Panc1 (cell line): ENCODE measurements around the gene SLC25A34. TPM values are rescaled to one million over a fixed set of nuclear protein-coding genes. Genes with fewer than 3 reads are reported as not detected.

ENCODE experiments used
- ATAC-seq: fragments of 200-7000 bp; cut with Tn5 transposase; 2 replicates; pipeline ENCODE4 v1.9.1; 2020; ENCODE audit warnings: mild to moderate bottlenecking, moderate library complexity
- BruUV-seq: library from RNA; stranded (reverse); fragments of 400-500 nt; replicated peaks from 2 replicates; lab custom pipeline; 2021; lab: Mats Ljungman, UMichigan
- CTCF ChIA-PET: fragments of 300-600 bp; sonication (Branson Sonifier 250); formaldehyde crosslinking; loops from one replicate; lab custom pipeline; 2022; ENCODE audit warnings: antibody characterized with exemption; lab: Charles Lee
- POLR2A ChIA-PET: fragments of 300-600 bp; sonication (Branson Sonifier 250); formaldehyde crosslinking; loops from one replicate; lab custom pipeline; 2022; ENCODE audit warnings: antibody characterized with exemption; lab: Charles Lee
- DNase-seq: peaks from one replicate; pipeline ENCODE4 v3.0.0-alpha.2; 2010; ENCODE audit warnings: low read depth, low spot score
- H3K27ac ChIP-seq: 2 replicates; pipeline ENCODE4 v1.5.1; 2011; ENCODE audit warnings: mild to moderate bottlenecking, low read length, inconsistent platforms
- H3K27me3 ChIP-seq: fragments of 200-500 bp; sonication (Bioruptor generic); 2 replicates; pipeline ENCODE4 v1.6.0; 2014; ENCODE audit warnings: low read length, inconsistent platforms; ENCODE audit not compliant: control insufficient read depth, insufficient read depth
- H3K36me3 ChIP-seq: fragments of 200-500 bp; sonication (Bioruptor generic); 2 replicates; pipeline ENCODE4 v1.5.1; 2014; ENCODE audit warnings: inconsistent platforms, mild to moderate bottlenecking, low read length, moderate library complexity; ENCODE audit not compliant: control insufficient read depth, insufficient read depth
- H3K4me1 ChIP-seq: 2 replicates; pipeline ENCODE4 v1.5.1; 2011; ENCODE audit warnings: inconsistent platforms, mild to moderate bottlenecking, low read length, moderate library complexity; ENCODE audit not compliant: control insufficient read depth, insufficient read depth
- H3K4me3 ChIP-seq, 2 experiments: 2 replicates each; pipeline ENCODE4 v1.5.1; 2011 to 2012; ENCODE audit warnings: low read depth in 2 of 2, low read length in 2 of 2, mild to moderate bottlenecking in 2 of 2, inconsistent platforms in 1 of 2, moderate library complexity in 1 of 2
- H3K9me3 ChIP-seq: fragments of 200-500 bp; sonication (Bioruptor generic); 2 replicates; pipeline ENCODE4 v1.5.1; 2014; ENCODE audit warnings: low read depth, mild to moderate bottlenecking, inconsistent platforms, low read length, moderate library complexity; ENCODE audit not compliant: control insufficient read depth, insufficient read depth
- POLR2AphosphoS5 ChIP-seq: IDR thresholded peaks from 2 replicates; pipeline ENCODE4 v1.6.1; 2012; ENCODE audit warnings: mild to moderate bottlenecking, low read depth, low read length, moderate library complexity
- SIN3A ChIP-seq: IDR thresholded peaks from 2 replicates; pipeline ENCODE4 v1.6.1; 2012; ENCODE audit warnings: low read depth, mild to moderate bottlenecking, low read length, moderate library complexity, borderline replicate concordance; ENCODE audit not compliant: insufficient read depth
- TCF7L2 ChIP-seq: IDR thresholded peaks from 2 replicates; pipeline ENCODE4 v1.6.1; 2011; ENCODE audit warnings: mild to moderate bottlenecking, low read depth, low read length, inconsistent platforms
- in situ Hi-C: cut with HindIII; loops from 2 replicates; pipeline ENCODE4 v1.10.0; 2016; ENCODE audit warnings: low sequenced_read_pairs, low pct_unique_long_range_greater_than_20kb
- intact Hi-C: fragments of 100-400 bp; cut with micrococcal nuclease; formaldehyde crosslinking; loops from one replicate; pipeline ENCODE4 v1.10.0; 2022; ENCODE audit not compliant: unreplicated experiment
- total RNA-seq: library from RNA; stranded (reverse); gene quantifications from one replicate; pipeline ENCODE4 v1.2.1, GENCODE V29; 2021; ENCODE audit not compliant: unreplicated experiment
- TF ChIP-seq, protein P1 (sequence below): fragments of 450-650 bp; IDR thresholded peaks from 2 replicates; pipeline ENCODE4 v1.5.1; 2017; ENCODE audit warnings: mild to moderate bottlenecking
- TF ChIP-seq, protein P2 (sequence below), 2 experiments: IDR thresholded peaks; 2 replicates each; pipeline ENCODE4 v1.6.1; 2011 to 2012; ENCODE audit warnings: low read depth in 2 of 2, control low read depth in 1 of 2, low read length in 1 of 2, mild to moderate bottlenecking in 1 of 2, moderate library complexity in 1 of 2; ENCODE audit not compliant: insufficient read depth in 1 of 2

SLC25A34 gene
- total RNA-seq, 1 experiment from 2014 or later, result 0.64 TPM

DNA sequence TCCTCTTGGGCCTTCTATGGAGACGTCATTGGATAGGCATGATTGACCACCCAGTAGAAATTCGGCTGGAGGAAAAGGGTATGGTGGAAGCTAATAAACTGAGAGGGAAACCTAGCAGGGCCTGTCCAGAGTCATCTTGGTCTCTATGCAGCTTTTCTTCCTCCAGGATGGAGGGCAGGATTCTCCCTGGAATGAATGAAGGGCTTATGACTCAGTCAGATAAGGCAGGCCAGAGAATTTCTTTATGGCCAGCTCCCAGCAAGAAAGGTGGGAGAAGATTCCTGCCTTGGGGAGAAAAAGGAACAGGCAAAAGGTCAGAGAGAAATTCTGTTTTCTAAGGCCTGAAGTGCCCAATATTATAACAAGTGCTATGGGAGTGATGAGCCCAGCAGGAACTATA lies 39.6 kb downstream of the SLC25A34 start:
- BruUV-seq, result no TSS peak
- in situ Hi-C loops (no loop called here), intact Hi-C loops (no loop called here)
- Histone ChIP-seq H3K36me3 (no peaks in the 10 kb centered on the region), H3K27ac (no peak overlapping the region), H3K4me1 (no peaks in the 10 kb centered on the region), H3K27me3 (no peaks in the 10 kb centered on the region), H3K4me3 (no peak overlapping the region), H3K9me3 (no peaks in the 10 kb centered on the region)
- TF ChIP-seq, protein P1, sequence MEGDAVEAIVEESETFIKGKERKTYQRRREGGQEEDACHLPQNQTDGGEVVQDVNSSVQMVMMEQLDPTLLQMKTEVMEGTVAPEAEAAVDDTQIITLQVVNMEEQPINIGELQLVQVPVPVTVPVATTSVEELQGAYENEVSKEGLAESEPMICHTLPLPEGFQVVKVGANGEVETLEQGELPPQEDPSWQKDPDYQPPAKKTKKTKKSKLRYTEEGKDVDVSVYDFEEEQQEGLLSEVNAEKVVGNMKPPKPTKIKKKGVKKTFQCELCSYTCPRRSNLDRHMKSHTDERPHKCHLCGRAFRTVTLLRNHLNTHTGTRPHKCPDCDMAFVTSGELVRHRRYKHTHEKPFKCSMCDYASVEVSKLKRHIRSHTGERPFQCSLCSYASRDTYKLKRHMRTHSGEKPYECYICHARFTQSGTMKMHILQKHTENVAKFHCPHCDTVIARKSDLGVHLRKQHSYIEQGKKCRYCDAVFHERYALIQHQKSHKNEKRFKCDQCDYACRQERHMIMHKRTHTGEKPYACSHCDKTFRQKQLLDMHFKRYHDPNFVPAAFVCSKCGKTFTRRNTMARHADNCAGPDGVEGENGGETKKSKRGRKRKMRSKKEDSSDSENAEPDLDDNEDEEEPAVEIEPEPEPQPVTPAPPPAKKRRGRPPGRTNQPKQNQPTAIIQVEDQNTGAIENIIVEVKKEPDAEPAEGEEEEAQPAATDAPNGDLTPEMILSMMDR, result no peak
- TF ChIP-seq TCF7L2 (no peak), POLR2AphosphoS5 (no peak), SIN3A (no peak)
- TF ChIP-seq, protein P2, sequence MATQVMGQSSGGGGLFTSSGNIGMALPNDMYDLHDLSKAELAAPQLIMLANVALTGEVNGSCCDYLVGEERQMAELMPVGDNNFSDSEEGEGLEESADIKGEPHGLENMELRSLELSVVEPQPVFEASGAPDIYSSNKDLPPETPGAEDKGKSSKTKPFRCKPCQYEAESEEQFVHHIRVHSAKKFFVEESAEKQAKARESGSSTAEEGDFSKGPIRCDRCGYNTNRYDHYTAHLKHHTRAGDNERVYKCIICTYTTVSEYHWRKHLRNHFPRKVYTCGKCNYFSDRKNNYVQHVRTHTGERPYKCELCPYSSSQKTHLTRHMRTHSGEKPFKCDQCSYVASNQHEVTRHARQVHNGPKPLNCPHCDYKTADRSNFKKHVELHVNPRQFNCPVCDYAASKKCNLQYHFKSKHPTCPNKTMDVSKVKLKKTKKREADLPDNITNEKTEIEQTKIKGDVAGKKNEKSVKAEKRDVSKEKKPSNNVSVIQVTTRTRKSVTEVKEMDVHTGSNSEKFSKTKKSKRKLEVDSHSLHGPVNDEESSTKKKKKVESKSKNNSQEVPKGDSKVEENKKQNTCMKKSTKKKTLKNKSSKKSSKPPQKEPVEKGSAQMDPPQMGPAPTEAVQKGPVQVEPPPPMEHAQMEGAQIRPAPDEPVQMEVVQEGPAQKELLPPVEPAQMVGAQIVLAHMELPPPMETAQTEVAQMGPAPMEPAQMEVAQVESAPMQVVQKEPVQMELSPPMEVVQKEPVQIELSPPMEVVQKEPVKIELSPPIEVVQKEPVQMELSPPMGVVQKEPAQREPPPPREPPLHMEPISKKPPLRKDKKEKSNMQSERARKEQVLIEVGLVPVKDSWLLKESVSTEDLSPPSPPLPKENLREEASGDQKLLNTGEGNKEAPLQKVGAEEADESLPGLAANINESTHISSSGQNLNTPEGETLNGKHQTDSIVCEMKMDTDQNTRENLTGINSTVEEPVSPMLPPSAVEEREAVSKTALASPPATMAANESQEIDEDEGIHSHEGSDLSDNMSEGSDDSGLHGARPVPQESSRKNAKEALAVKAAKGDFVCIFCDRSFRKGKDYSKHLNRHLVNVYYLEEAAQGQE (IDR thresholded peaks at IDR 0.05; ENCODE audit: insufficient read depth in 1 of 2, low read depth in 2 of 2, low read length in 1 of 2), result no peak
- DNase-seq (no peak), ATAC-seq (no peak)
- POLR2A ChIA-PET, result interaction anchor here (0.5 kb wide), 1 partner anchor 9 kb away, joined by 4 read pairs; no protein-coding TSS in a partner anchor
- CTCF ChIA-PET, result interaction anchor here (0.7 kb wide), 2 partner anchors 16 to 22 kb away, joined by 9 to 10 read pairs; no protein-coding TSS in a partner anchor

DNA sequence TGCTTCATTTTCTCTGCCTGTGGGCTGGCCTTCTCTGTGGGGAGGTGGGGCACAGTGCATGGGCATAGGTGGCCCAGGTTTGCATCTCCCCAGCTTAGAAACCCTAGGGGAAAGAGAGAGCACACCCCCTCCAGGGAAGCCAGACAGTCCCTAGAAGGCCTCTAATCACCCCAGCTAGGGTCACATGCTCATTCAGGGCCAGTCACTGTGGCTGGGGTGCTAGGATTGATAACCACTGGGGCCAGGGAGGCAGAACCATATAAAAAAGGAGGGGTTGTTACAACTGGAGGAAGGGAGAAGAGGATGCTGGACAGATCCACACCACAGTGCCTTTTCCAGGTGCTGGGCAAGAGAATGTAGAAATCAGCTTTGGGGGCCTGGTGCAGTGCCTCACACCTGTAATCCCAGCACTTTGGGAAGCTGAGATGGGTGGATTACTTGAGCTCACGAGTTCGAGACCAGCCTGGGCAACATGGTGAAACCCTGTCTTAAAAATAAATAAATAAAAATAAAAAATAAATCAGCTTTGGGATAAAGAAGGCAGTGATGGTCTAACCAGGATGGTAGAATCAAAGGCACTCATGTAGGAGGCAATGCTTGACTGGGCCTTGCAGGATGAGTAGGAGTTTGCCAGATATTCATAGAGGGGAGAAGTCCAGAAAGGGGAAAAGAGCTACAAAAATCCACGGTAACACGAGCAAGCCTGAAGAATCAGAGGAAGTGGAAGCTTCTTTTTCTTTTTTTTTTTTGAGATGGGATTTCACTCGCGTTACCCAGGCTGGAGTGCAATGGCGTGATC lies 42.0 kb downstream of the SLC25A34 start:
- POLR2A ChIA-PET, result interaction anchor here (0.6 kb wide), 1 partner anchor 96 kb away, joined by 4 read pairs; no protein-coding TSS in a partner anchor

DNA sequence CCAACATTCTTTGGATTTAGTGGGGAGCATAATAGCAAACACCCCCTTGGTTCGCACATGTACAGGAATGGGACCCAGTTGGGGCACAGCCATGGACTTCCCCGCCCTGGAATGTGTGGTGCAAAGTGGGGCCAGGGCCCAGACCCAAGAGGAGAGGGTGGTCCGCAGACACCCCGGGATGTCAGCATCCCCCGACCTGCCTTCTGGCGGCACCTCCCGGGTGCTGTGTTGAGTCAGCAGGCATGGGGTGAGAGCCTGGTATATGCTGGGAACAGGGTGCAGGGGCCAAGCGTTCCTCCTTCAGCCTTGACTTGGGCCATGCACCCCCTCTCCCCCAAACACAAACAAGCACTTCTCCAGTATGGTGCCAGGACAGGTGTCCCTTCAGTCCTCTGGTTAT lies 49.6 kb downstream of the SLC25A34 start:
- ChIA-PET CTCF (no interaction called here), POLR2A (no interaction called here)
- BruUV-seq, result no TSS peak
- no peak for ATAC-seq
- no peak for TF ChIP-seq TCF7L2
- TF ChIP-seq, protein P2 (IDR thresholded peaks at IDR 0.05; ENCODE audit: insufficient read depth in 1 of 2, low read depth in 2 of 2, low read length in 1 of 2), result no peak
- TF ChIP-seq SIN3A, result no peak
- TF ChIP-seq, protein P1, result no peak
- TF ChIP-seq POLR2AphosphoS5, result no peak
- Histone ChIP-seq H3K4me1 (no peaks in the 10 kb centered on the region), H3K27me3 (no peaks in the 10 kb centered on the region), H3K36me3 (no peaks in the 10 kb centered on the region), H3K4me3 (no peak overlapping the region), H3K9me3 (no peaks in the 10 kb centered on the region), H3K27ac (no peak overlapping the region)
- no peak for DNase-seq
- intact Hi-C loops (no loop called here), in situ Hi-C loops (no loop called here)

More for the DNA sequence above, 42.0 kb downstream of the SLC25A34 start:
- H3K27ac ChIP-seq, result no peak overlapping the region
- H3K4me1 ChIP-seq, result no peaks in the 10 kb centered on the region
- ATAC-seq (0 out of 2 replicates have a peak, but pooled peaks have one; percentile 20), DNase-seq (no peak)
- no peaks in the 10 kb centered on the region for H3K27me3 ChIP-seq
- intact Hi-C loops (no loop called here), in situ Hi-C loops (no loop called here)
- H3K36me3 ChIP-seq, result no peaks in the 10 kb centered on the region
- no peak for TF ChIP-seq POLR2AphosphoS5
- H3K4me3 ChIP-seq, result no peak overlapping the region
- BruUV-seq, result no TSS peak
- CTCF ChIA-PET, result interaction anchor here (0.7 kb wide), 1 partner anchor 36 kb away, joined by 3 read pairs; the partner anchor contains the start of gene TMEM82
- no peaks in the 10 kb centered on the region for H3K9me3 ChIP-seq
